Measurements from ENCODE around the gene CNNM4. TPM values are rescaled to one million over a fixed set of nuclear protein-coding genes. Genes with fewer than 3 reads are reported as not detected.

Gene CNNM4
- total RNA-seq, 1 experiment from 2014 or later: 14.0 TPM

GRCh38 chr2:96859681-96860064 is 99.0 kb downstream of the CNNM4 start:
- ATAC-seq (no peak), DNase-seq (ENCODE audit: low spot score) (no peak)
- H3K4me3 Mint-ChIP-seq: no peak overlapping the region
- H3K27ac Mint-ChIP-seq: peak overlapping the region; percentile 90
- CTCF ChIA-PET: interaction anchor here (0.8 to 5.6 kb wide), 3 partner anchors 9 to 94 kb away, joined by 3 to 252 read pairs (median 25); no protein-coding TSS in a partner anchor
- H3K27me3 Mint-ChIP-seq (ENCODE audit: low read depth): no peaks in the 10 kb centered on the region
- POLR2A ChIA-PET: no interaction called here
- H3K36me3 Mint-ChIP-seq: peaks cover 29% of the 10 kb centered on the region
- H3K4me1 Mint-ChIP-seq: peaks cover 21% of the 10 kb centered on the region
- no peaks in the 10 kb centered on the region for H3K9me3 Mint-ChIP-seq
- no peak for TF ChIP-seq ATF6 (CRISPR knock-in tag; IDR thresholded peaks at IDR 0.05)
- TF ChIP-seq SOX15 (CRISPR knock-in tag; IDR thresholded peaks at IDR 0.05): no peak
- no peak for TF ChIP-seq MLX (CRISPR knock-in tag; IDR thresholded peaks at IDR 0.05)
- no peak for TF ChIP-seq ARID4B (CRISPR knock-in tag; IDR thresholded peaks at IDR 0.05; ENCODE audit: borderline replicate concordance)
- no peak for TF ChIP-seq ATF3 (CRISPR knock-in tag; conservative IDR thresholded peaks at IDR 0.05)
- TF ChIP-seq GRHL2 (CRISPR knock-in tag; IDR thresholded peaks at IDR 0.05; ENCODE audit: insufficient replicate concordance, severe bottlenecking): no peak
- TF ChIP-seq TP53 (CRISPR knock-in tag; IDR thresholded peaks at IDR 0.05): no peak
- no peak for TF ChIP-seq FOXJ3 (CRISPR knock-in tag; IDR thresholded peaks at IDR 0.05; ENCODE audit: borderline replicate concordance)
- no peak for TF ChIP-seq IRF2 (CRISPR knock-in tag; IDR thresholded peaks at IDR 0.05; ENCODE audit: borderline replicate concordance, low read depth)
- no peak for TF ChIP-seq FOXP4 (CRISPR knock-in tag; IDR thresholded peaks at IDR 0.05)
- TF ChIP-seq ZNF532 (CRISPR knock-in tag; IDR thresholded peaks at IDR 0.05; ENCODE audit: borderline replicate concordance): no peak
- no peak for TF ChIP-seq IRF1 (CRISPR knock-in tag; IDR thresholded peaks at IDR 0.05)
- TF ChIP-seq SMAD3 (CRISPR knock-in tag; IDR thresholded peaks at IDR 0.05; ENCODE audit: borderline replicate concordance): no peak
- no peak for TF ChIP-seq ZSCAN18 (CRISPR knock-in tag; IDR thresholded peaks at IDR 0.05)
- TF ChIP-seq HMGXB4 (CRISPR knock-in tag; IDR thresholded peaks at IDR 0.05): no peak
- no peak for TF ChIP-seq ZMAT4 (CRISPR knock-in tag; IDR thresholded peaks at IDR 0.05)

Measured in WTC11 (cell line).